Coronary artery (tissue), 2 donors: ENCODE data around the gene COG7.

Source experiments
- DNase-seq: peaks from one replicate; pipeline ENCODE4 v3.0.0-alpha.2; 2017; ENCODE audit warnings: low spot score
- H3K27ac ChIP-seq, 2 donors: fragments of 200-600 bp; sonication (generic); one replicate each; pipeline ENCODE4 v1.5.1; 2016 to 2019
- H3K4me3 ChIP-seq: fragments of 200-600 bp; sonication (generic); 2 replicates; pipeline ENCODE4 v1.5.1; 2016; ENCODE audit warnings: mild to moderate bottlenecking, moderate library complexity
- CTCF ChIP-seq: fragments of 200-600 bp; sonication (generic); IDR thresholded peaks from one replicate; pipeline ENCODE4 v1.5.1; 2019; ENCODE audit warnings: antibody characterized with exemption

The COG7 gene

DNA sequence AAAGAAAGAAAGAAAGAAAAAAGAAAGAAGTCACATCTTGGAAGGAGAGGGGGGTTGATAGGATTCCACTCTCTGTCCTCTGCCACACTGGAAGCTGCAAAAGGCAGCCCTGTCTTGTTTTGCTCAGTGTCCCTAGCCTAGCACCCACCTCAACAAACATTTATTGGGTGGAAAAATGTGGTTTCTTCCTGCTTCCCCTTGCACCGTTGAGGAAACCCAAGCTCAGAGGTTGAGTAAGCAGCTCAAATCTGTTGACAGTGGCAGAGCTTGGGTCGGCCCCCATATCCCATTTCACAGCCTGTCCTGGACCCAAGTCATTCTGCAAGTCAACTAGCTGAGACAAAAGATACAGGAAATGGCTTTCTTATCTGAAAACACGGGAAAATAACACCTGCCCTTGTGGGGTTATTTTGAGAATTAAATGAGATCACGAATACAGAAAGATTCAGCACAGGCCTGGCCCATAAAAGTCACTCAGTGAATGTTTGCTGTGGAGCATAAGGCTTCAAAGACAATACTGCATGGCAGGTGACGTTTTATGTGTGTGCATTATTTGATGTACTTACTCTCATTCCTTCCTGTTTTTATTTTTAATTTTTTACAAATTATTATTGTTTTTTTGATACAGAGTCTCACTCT lies 87.3 kb downstream of the COG7 start:
- DNase-seq = no peak
- H3K4me3 ChIP-seq = no peak overlapping the region
- no peak overlapping the region for H3K27ac ChIP-seq
- TF ChIP-seq CTCF = no peak

- DNase-seq = peak; percentile 68
- H3K4me3 ChIP-seq = no peak overlapping the region
- peak overlapping the region in 1 of 2 donors; percentile 24 for H3K27ac ChIP-seq
- TF ChIP-seq CTCF = no peak
These were observed 90.3 kb downstream of the COG7 start for GRCh38 chr16:23362460-23363317.

- DNase-seq = no peak
- no peak overlapping the region for H3K4me3 ChIP-seq
- TF ChIP-seq CTCF = no peak
- H3K27ac ChIP-seq = no peak overlapping the region
These were observed 93.8 kb downstream of the COG7 start for GRCh38 chr16:23359092-23359760.

- no peak overlapping the region for H3K27ac ChIP-seq
- no peak for DNase-seq
- no peak overlapping the region for H3K4me3 ChIP-seq
- no peak for TF ChIP-seq CTCF
These were observed 95.2 kb downstream of the COG7 start for GRCh38 chr16:23357761-23358290.

- no peak for TF ChIP-seq CTCF
- no peak overlapping the region for H3K27ac ChIP-seq
- no peak for DNase-seq
- no peak overlapping the region for H3K4me3 ChIP-seq
These were observed 96.0 kb downstream of the COG7 start for GRCh38 chr16:23356941-23357340.

DNA sequence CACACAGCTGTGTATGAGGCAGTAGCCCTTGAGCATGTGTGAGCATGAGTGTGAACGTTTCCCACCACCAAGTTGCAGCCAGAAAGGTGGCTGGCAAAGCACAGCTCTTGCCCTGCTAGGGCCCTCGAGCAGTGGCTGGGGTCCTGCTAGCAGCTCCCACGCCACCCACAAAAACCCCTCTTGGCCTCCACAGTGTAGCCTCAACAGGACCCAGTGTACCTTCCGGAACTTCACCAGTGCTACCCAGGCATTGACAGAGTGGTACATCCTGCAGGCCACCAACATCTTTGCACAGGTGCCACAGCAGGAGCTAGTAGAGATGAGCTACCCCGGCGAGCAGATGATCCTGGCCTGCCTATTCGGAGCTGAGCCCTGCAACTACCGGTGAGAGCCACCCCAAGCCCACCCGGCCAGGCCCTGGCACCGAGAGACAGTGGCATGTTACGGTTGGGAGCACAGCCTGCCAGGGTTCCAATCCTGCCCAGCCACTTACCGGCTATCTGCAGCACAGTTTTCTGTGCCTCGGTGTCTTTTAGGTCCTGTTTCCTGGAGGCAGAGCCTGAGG lies 97.8 kb downstream of the COG7 start:
- TF ChIP-seq CTCF = no peak
- Histone ChIP-seq H3K4me3 (no peak overlapping the region), H3K27ac (no peak overlapping the region)
- no peak for DNase-seq
